MCF 10A (cell line): ENCODE measurements around the gene LDAH. TPM values are rescaled to one million over a fixed set of nuclear protein-coding genes. Genes with fewer than 3 reads are reported as not detected.

Source experiments
- BruUV-seq: library from RNA; stranded (reverse); fragments of 400-500 nt; replicated peaks from 2 replicates; lab custom pipeline; 2021; lab: Mats Ljungman, UMichigan
- CTCF ChIA-PET: fragments of 300-600 bp; sonication (Branson Sonifier 250); formaldehyde crosslinking; extraction: SDS; loops from one replicate; lab custom pipeline; 2021; ENCODE audit warnings: antibody characterized with exemption, inconsistent platforms; lab: Yijun Ruan, JAX
- POLR2A ChIA-PET: fragments of 300-600, 350-650 bp; sonication (Branson Sonifier 250); formaldehyde crosslinking; extraction: SDS; loops from one replicate; lab custom pipeline; 2020; ENCODE audit warnings: antibody characterized with exemption, inconsistent platforms; lab: Yijun Ruan, JAX
- DNase-seq: peaks from one replicate; pipeline ENCODE4 v3.0.0-alpha.2; 2018; ENCODE audit not compliant: unreplicated experiment
- H3K27ac Mint-ChIP-seq: one replicate; pipeline ENCODE4 v1.8.0; 2022; ENCODE audit warnings: mild to moderate bottlenecking, low read depth, mixed read lengths; ENCODE audit not compliant: unreplicated experiment
- H3K27me3 Mint-ChIP-seq: one replicate; pipeline ENCODE4 v1.8.0; 2022; ENCODE audit warnings: mixed read lengths; ENCODE audit not compliant: insufficient read depth, unreplicated experiment
- H3K36me3 Mint-ChIP-seq: one replicate; pipeline ENCODE4 v1.8.0; 2022; ENCODE audit warnings: mild to moderate bottlenecking, moderate library complexity, mixed read lengths; ENCODE audit not compliant: insufficient read depth, unreplicated experiment
- H3K4me1 Mint-ChIP-seq: one replicate; pipeline ENCODE4 v1.8.0; 2022; ENCODE audit warnings: mixed read lengths; ENCODE audit not compliant: insufficient read depth, unreplicated experiment
- H3K4me3 Mint-ChIP-seq: one replicate; pipeline ENCODE4 v1.8.0; 2022; ENCODE audit warnings: mild to moderate bottlenecking, moderate library complexity, mixed read lengths; ENCODE audit not compliant: unreplicated experiment
- H3K9me3 Mint-ChIP-seq: one replicate; pipeline ENCODE4 v1.8.0; 2022; ENCODE audit warnings: mixed read lengths; ENCODE audit not compliant: unreplicated experiment
- CTCF ChIP-seq: fragments of 200-600 bp; IDR thresholded peaks from one replicate; pipeline ENCODE4 v1.8.0; 2022; ENCODE audit warnings: antibody characterized with exemption, mild to moderate bottlenecking; ENCODE audit not compliant: unreplicated experiment
- intact Hi-C: fragments of 100-400 bp; cut with micrococcal nuclease; formaldehyde crosslinking; loops from 2 replicates; pipeline ENCODE4 v1.14.1; 2022
- total RNA-seq: library from RNA; stranded (reverse); gene quantifications from 2 replicates; pipeline ENCODE4 v1.2.3, GENCODE V29; 2022

The LDAH gene
- total RNA-seq, 1 experiment from 2014 or later: 17.0 TPM

GRCh38 chr2:20664431-20665242 is 158.3 kb downstream of the LDAH start:
- DNase-seq: no peak
- H3K27me3 Mint-ChIP-seq: peaks cover 36% of the 10 kb centered on the region
- intact Hi-C loops: no loop called here
- CTCF ChIA-PET: interaction anchor here (0.7 to 8.0 kb wide), 4 partner anchors 10 to 363 kb away, joined by 3 to 127 read pairs (median 6); no protein-coding TSS in a partner anchor
- POLR2A ChIA-PET: no interaction called here
- H3K4me1 Mint-ChIP-seq: peaks cover 7% of the 10 kb centered on the region
- no peak for TF ChIP-seq CTCF
- H3K27ac Mint-ChIP-seq: no peak overlapping the region
- no peaks in the 10 kb centered on the region for H3K9me3 Mint-ChIP-seq
- H3K4me3 Mint-ChIP-seq: no peak overlapping the region
- BruUV-seq: no TSS peak
- H3K36me3 Mint-ChIP-seq: peaks cover 6% of the 10 kb centered on the region

- Mint-ChIP-seq H3K4me1 (peaks cover 7% of the 10 kb centered on the region), H3K36me3 (peaks cover 6% of the 10 kb centered on the region), H3K27ac (no peak overlapping the region), H3K27me3 (peaks cover 42% of the 10 kb centered on the region), H3K9me3 (no peaks in the 10 kb centered on the region), H3K4me3 (no peak overlapping the region)
- CTCF ChIA-PET: interaction anchor here (0.8 to 8.0 kb wide), 4 partner anchors 9 to 455 kb away, joined by 3 to 127 read pairs (median 40); no protein-coding TSS in a partner anchor
- POLR2A ChIA-PET: no interaction called here
- no peak for TF ChIP-seq CTCF
- intact Hi-C loops: no loop called here
- DNase-seq: no peak
- BruUV-seq: no TSS peak
Observed at GRCh38 chr2:20664071-20664390, 158.9 kb downstream of the LDAH start.

DNA sequence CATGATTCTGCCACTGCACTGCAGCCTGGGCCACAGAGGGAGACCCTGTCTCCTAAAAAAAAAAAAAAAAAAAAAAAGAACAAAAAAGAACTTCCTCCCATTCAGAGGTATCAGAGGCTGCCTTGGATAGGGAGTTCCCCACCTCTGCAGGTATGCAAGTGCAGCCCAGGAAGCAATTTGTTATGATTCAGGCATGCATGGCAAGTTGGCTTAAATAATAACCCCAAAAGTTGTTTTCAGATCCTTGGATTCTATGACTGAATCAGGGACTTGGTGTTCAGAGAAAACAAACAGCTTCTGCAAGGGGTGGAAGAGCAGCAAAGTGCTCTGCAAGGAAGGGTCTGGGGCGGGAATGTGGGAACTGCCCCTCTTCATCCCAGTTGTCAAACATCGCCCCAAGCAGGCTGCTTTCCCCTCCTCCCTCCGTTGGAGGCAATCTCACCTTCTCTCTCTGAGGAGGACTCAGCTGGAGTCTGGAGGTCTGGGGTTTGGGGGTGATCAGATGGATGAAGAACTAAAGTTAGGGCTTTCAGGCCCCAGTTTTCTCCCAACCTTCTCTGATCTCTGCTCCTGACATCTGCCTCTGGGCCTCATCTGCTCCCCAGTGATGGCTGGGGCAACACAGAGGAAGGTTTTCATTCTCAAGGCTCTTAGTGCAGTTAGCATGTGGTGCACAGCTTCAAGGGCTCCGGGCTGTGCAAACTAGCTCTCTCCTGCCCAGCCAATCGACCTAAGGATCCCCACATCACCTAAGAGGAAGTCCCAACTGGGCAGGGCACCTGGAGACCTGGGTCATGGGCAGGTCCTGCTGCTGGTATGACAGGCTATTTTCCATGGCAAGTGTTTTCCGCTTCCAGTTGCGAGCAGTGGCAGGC is 159.5 kb downstream of the LDAH start:
- no peak for TF ChIP-seq CTCF

More for the DNA sequence above, 159.5 kb downstream of the LDAH start:
- H3K36me3 Mint-ChIP-seq: peaks cover 6% of the 10 kb centered on the region
- H3K4me3 Mint-ChIP-seq: no peak overlapping the region
- H3K4me1 Mint-ChIP-seq: peaks cover 7% of the 10 kb centered on the region
- H3K9me3 Mint-ChIP-seq: no peaks in the 10 kb centered on the region
- no peak for DNase-seq
- BruUV-seq: no TSS peak
- CTCF ChIA-PET: interaction anchor here (0.7 to 8.0 kb wide), 9 partner anchors 12 to 1706 kb away, joined by 3 to 127 read pairs (median 10); no protein-coding TSS in a partner anchor
- intact Hi-C loops: no loop called here
- no peak overlapping the region for H3K27ac Mint-ChIP-seq
- H3K27me3 Mint-ChIP-seq: peaks cover 45% of the 10 kb centered on the region
- POLR2A ChIA-PET: no interaction called here
